Mesendoderm (in vitro differentiated cells): ENCODE data around the gene SGMS1.
A peak's percentile ranks its signal among the peaks of the same experiment; 100 is the strongest.

Experiments
- DNase-seq: peaks from one replicate; pipeline ENCODE4 v3.0.0; 2013
- H2AK5ac ChIP-seq: 2 replicates; pipeline ENCODE4 v1.6.1; 2013; ENCODE audit warnings: low read length, inconsistent platforms
- H2BK120ac ChIP-seq: 2 replicates; pipeline ENCODE4 v1.6.1; 2013; ENCODE audit warnings: low read depth, mild to moderate bottlenecking, low read length, moderate library complexity, mixed read lengths
- H2BK15ac ChIP-seq: replicated peaks from 2 replicates; pipeline ENCODE4 v1.6.1; 2013; ENCODE audit warnings: low read depth, mild to moderate bottlenecking, moderate library complexity
- H2BK5ac ChIP-seq: 2 replicates; pipeline ENCODE4 v1.6.1; 2013; ENCODE audit warnings: low read length, inconsistent platforms
- H3K18ac ChIP-seq: 2 replicates; pipeline ENCODE4 v1.6.1; 2013; ENCODE audit warnings: mild to moderate bottlenecking, low read length, mixed read lengths
- H3K23ac ChIP-seq: one replicate; pipeline ENCODE4 v1.6.1; 2013; ENCODE audit warnings: low read length
- H3K27ac ChIP-seq: 2 replicates; pipeline ENCODE4 v1.5.1; 2013; ENCODE audit warnings: low read depth, mild to moderate bottlenecking, inconsistent platforms, low read length, moderate library complexity
- H3K27me3 ChIP-seq: 2 replicates; pipeline ENCODE4 v1.6.1; 2013; ENCODE audit warnings: low read length, control low read depth, mild to moderate bottlenecking, inconsistent platforms; ENCODE audit not compliant: insufficient read depth, poor library complexity
- H3K36me3 ChIP-seq: 2 replicates; pipeline ENCODE4 v1.6.1; 2013; ENCODE audit warnings: low read length, inconsistent platforms; ENCODE audit not compliant: control insufficient read depth, insufficient read depth
- H3K4ac ChIP-seq: one replicate; pipeline ENCODE4 v1.6.1; 2013; ENCODE audit warnings: low read depth, mild to moderate bottlenecking, low read length, moderate library complexity
- H3K4me1 ChIP-seq: 2 replicates; pipeline ENCODE4 v1.6.1; 2013; ENCODE audit warnings: low read depth, low read length, inconsistent platforms; ENCODE audit not compliant: control insufficient read depth
- H3K4me2 ChIP-seq: 2 replicates; pipeline ENCODE4 v1.6.1; 2013; ENCODE audit warnings: low read length
- H3K4me3 ChIP-seq: 2 replicates; pipeline ENCODE4 v1.5.1; 2013; ENCODE audit warnings: mild to moderate bottlenecking, low read length
- H3K56ac ChIP-seq: one replicate; pipeline ENCODE4 v1.6.1; 2013; ENCODE audit warnings: low read length
- H3K79me1 ChIP-seq: 2 replicates; pipeline ENCODE4 v1.6.1; 2013; ENCODE audit warnings: low read length, inconsistent platforms
- H3K79me2 ChIP-seq: 2 replicates; pipeline ENCODE4 v1.6.1; 2013; ENCODE audit warnings: mild to moderate bottlenecking, low read length; ENCODE audit not compliant: control insufficient read depth, insufficient read depth
- H3K9ac ChIP-seq: 2 replicates; pipeline ENCODE4 v1.6.1; 2013; ENCODE audit warnings: low read length, inconsistent platforms
- H4K5ac ChIP-seq: one replicate; pipeline ENCODE4 v1.6.1; 2013; ENCODE audit warnings: low read length
- H4K8ac ChIP-seq: one replicate; pipeline ENCODE4 v1.6.1; 2013; ENCODE audit warnings: low read depth, mild to moderate bottlenecking, control low read depth, low read length, moderate library complexity
- WGBS: extraction: QIAGEN DNeasy Blood & Tissue Kit; methylation state at CpG from one replicate; pipeline ENCODE4 v1.1.7; 2013; ENCODE audit warnings: low lambda C conversion rate, missing lambda C conversion rate; ENCODE audit not compliant: insufficient coverage; ENCODE audit errors: extremely low coverage; 5-methylcytosine and 5-hydroxymethylcytosine counted together

SGMS1 gene

DNA sequence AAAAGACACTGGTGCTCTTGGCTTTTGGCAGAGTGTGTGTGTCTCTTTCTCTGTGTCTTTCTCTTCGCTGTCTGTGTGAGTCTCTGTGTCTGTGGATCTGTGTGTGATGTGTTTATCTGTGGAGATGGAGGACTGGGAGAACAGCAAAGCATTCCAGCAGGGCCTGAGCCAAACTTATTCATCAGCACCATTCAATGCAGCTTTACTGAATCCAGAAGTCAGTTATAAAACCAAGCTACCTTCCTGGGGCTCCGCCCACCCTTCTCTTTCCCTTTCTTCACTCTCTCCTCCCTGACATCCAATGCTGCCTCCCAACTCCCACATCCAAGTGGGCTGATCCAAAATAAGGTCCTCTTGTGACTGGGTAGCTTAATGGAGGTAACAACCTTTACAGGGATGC lies 3.9 kb downstream of the SGMS1 start:
- no peaks in the 10 kb centered on the region for H3K36me3 ChIP-seq
- H3K18ac ChIP-seq = no peak overlapping the region
- H3K27ac ChIP-seq = no peak overlapping the region
- no peaks in the 10 kb centered on the region for H3K4me1 ChIP-seq
- WGBS = no CpG with 5 or more reads among the region's 2 CpGs
- no peaks in the 10 kb centered on the region for H3K27me3 ChIP-seq
- H4K5ac ChIP-seq = no peak overlapping the region
- no peak overlapping the region for H2BK15ac ChIP-seq
- H3K56ac ChIP-seq = peak overlapping the region; percentile 0
- H2BK120ac ChIP-seq = no peak overlapping the region
- H3K79me2 ChIP-seq = no peaks in the 10 kb centered on the region
- no peak for DNase-seq
- no peak overlapping the region for H3K9ac ChIP-seq
- H3K4me3 ChIP-seq = no peak overlapping the region
- peaks cover 2% of the 10 kb centered on the region for H3K79me1 ChIP-seq
- no peak overlapping the region for H3K4ac ChIP-seq
- no peak overlapping the region for H2BK5ac ChIP-seq
- no peak overlapping the region for H3K23ac ChIP-seq
- no peak overlapping the region for H2AK5ac ChIP-seq
- H4K8ac ChIP-seq = no peak overlapping the region
- H3K4me2 ChIP-seq = no peak overlapping the region

- Histone ChIP-seq H3K23ac (no peak overlapping the region), H3K79me2 (no peaks in the 10 kb centered on the region), H2BK120ac (no peak overlapping the region), H3K79me1 (peaks cover 4% of the 10 kb centered on the region), H3K27ac (no peak overlapping the region), H4K8ac (no peak overlapping the region), H2BK15ac (no peak overlapping the region), H3K36me3 (no peaks in the 10 kb centered on the region), H3K4me1 (peaks cover 2% of the 10 kb centered on the region), H3K4me2 (no peak overlapping the region), H3K56ac (no peak overlapping the region), H3K4me3 (no peak overlapping the region), H3K18ac (no peak overlapping the region), H4K5ac (no peak overlapping the region), H2BK5ac (no peak overlapping the region), H3K9ac (no peak overlapping the region), H3K27me3 (no peaks in the 10 kb centered on the region), H2AK5ac (no peak overlapping the region), H3K4ac (no peak overlapping the region)
- no CpG with 5 or more reads among the region's 1 CpG for WGBS
- DNase-seq = no peak
These were observed 4.6 kb downstream of the SGMS1 start for GRCh38 chr10:50619166-50619565.

DNA sequence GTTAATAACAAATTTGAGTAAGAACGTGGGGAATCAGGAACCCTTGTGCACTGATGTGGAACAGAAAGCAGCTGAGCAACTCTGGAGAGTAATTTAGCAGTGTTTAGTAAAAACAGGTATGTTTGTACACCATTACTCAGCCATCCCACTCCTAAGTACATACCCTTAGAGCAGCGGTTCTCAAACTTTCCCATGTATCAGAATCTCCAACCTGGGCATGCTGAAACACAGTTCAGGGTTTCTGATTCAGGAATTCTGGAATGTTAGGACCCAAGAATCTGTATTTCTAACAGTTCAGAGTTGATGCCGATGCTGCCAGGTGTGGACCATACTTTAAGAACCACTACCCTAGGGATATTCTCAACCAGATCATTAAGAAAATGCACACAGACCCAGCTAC lies 5.1 kb downstream of the SGMS1 start:
- no peak for DNase-seq
- Histone ChIP-seq H3K27ac (no peak overlapping the region), H2BK120ac (no peak overlapping the region), H3K9ac (no peak overlapping the region), H3K4ac (no peak overlapping the region), H3K79me1 (peaks cover 5% of the 10 kb centered on the region), H4K8ac (no peak overlapping the region), H2BK15ac (no peak overlapping the region), H3K4me2 (no peak overlapping the region), H4K5ac (no peak overlapping the region), H3K79me2 (no peaks in the 10 kb centered on the region), H2AK5ac (no peak overlapping the region), H3K27me3 (no peaks in the 10 kb centered on the region), H3K56ac (no peak overlapping the region), H2BK5ac (no peak overlapping the region), H3K36me3 (no peaks in the 10 kb centered on the region), H3K4me3 (no peak overlapping the region), H3K4me1 (peaks cover 3% of the 10 kb centered on the region), H3K18ac (no peak overlapping the region), H3K23ac (no peak overlapping the region)
- no CpG with 5 or more reads among the region's 3 CpGs for WGBS

DNA sequence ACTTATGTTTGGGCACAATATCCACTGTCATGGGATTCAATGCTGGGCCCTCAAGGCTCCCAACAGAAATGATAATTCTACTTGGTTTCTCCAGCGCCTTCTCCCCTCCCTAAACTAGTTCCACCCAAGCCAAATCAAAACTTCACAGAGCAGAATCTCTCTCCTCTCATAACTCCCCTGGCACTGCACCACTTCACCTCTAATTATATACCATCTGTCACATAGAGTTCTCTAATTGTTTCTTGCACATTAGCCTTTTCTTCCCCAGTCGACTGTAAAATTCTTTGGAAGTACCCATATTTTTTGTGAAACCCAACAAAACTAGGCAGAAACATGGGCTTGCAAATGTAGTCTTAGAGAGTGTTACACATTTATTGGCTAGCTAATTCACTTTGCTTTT lies 8.1 kb downstream of the SGMS1 start:
- WGBS = no CpG with 5 or more reads among the region's 2 CpGs
- H3K27me3 ChIP-seq = no peaks in the 10 kb centered on the region
- no peak overlapping the region for H3K56ac ChIP-seq
- no peak for DNase-seq
- no peak overlapping the region for H2BK5ac ChIP-seq
- no peaks in the 10 kb centered on the region for H3K36me3 ChIP-seq
- no peak overlapping the region for H3K27ac ChIP-seq
- no peak overlapping the region for H4K5ac ChIP-seq
- no peak overlapping the region for H2BK120ac ChIP-seq
- H3K79me2 ChIP-seq = no peaks in the 10 kb centered on the region
- no peak overlapping the region for H3K23ac ChIP-seq
- no peak overlapping the region for H3K4me2 ChIP-seq
- no peak overlapping the region for H3K4me3 ChIP-seq
- no peak overlapping the region for H2AK5ac ChIP-seq
- no peak overlapping the region for H3K4ac ChIP-seq
- no peak overlapping the region for H3K18ac ChIP-seq
- H3K9ac ChIP-seq = no peak overlapping the region
- no peak overlapping the region for H2BK15ac ChIP-seq
- H4K8ac ChIP-seq = no peak overlapping the region
- peaks cover 3% of the 10 kb centered on the region for H3K4me1 ChIP-seq
- peaks cover 11% of the 10 kb centered on the region for H3K79me1 ChIP-seq

DNA sequence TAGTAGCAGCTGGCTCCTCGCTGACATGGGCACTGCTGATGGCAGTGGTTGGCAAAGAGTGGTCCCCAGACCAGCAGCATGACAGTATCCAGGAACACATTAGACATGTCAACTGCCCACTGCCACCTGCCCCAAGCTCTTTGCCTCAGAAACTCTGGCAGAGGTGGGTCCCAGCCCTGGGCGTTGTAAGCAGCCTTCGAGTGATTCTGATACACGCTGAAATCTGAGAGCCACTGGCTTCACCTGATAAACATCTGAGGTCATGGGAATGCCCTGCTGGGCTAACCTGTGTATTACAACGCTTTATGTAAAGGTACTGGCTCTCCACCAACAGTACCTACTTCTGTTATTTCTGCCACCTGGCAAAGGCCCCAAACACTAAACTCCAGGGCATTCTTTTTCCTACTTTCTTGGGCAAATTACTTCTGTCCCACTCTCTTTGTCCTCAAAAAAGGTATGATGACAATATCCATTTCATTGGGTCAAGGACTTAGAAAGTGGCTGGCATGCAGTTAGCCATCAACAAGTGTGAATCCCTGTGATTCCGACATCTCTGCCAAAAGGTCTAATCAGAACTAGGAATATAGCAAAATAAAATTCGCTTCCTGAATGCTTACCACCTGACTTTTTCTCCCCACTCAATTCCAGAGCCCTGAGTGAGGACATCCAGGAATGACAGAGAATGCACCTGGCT lies 9.2 kb downstream of the SGMS1 start:
- Histone ChIP-seq H3K18ac (no peak overlapping the region), H3K56ac (no peak overlapping the region), H3K79me2 (no peaks in the 10 kb centered on the region), H3K4me2 (no peak overlapping the region), H4K5ac (no peak overlapping the region), H4K8ac (no peak overlapping the region), H3K27me3 (no peaks in the 10 kb centered on the region), H3K4ac (no peak overlapping the region), H2BK120ac (no peak overlapping the region), H3K79me1 (peaks cover 11% of the 10 kb centered on the region), H2BK15ac (no peak overlapping the region), H2BK5ac (no peak overlapping the region), H3K4me3 (no peak overlapping the region), H3K4me1 (peaks cover 3% of the 10 kb centered on the region), H2AK5ac (no peak overlapping the region), H3K27ac (no peak overlapping the region), H3K36me3 (no peaks in the 10 kb centered on the region), H3K9ac (no peak overlapping the region), H3K23ac (no peak overlapping the region)
- DNase-seq = peak; percentile 87
- no CpG with 5 or more reads among the region's 7 CpGs for WGBS
